A673 (cell line): ENCODE results near the gene SCAP.

Experiments
- EZH2 ChIP-seq: fragments of 200-600 bp; sonication (generic); IDR thresholded peaks from 2 replicates; pipeline ENCODE4 v1.6.1; 2017; ENCODE audit warnings: borderline replicate concordance, low read depth, mild to moderate bottlenecking, mixed read lengths, antibody characterized with exemption, low read length; ENCODE audit not compliant: poor library complexity, severe bottlenecking
- TF ChIP-seq, protein P1 (sequence below): fragments of 300-800, 200-600 bp; sonication (generic); conservative IDR thresholded peaks from 2 replicates; pipeline ENCODE4 v1.5.1; 2017; ENCODE audit warnings: low read depth, mild to moderate bottlenecking, antibody characterized with exemption, low read length, moderate library complexity, mixed read lengths

DNA sequence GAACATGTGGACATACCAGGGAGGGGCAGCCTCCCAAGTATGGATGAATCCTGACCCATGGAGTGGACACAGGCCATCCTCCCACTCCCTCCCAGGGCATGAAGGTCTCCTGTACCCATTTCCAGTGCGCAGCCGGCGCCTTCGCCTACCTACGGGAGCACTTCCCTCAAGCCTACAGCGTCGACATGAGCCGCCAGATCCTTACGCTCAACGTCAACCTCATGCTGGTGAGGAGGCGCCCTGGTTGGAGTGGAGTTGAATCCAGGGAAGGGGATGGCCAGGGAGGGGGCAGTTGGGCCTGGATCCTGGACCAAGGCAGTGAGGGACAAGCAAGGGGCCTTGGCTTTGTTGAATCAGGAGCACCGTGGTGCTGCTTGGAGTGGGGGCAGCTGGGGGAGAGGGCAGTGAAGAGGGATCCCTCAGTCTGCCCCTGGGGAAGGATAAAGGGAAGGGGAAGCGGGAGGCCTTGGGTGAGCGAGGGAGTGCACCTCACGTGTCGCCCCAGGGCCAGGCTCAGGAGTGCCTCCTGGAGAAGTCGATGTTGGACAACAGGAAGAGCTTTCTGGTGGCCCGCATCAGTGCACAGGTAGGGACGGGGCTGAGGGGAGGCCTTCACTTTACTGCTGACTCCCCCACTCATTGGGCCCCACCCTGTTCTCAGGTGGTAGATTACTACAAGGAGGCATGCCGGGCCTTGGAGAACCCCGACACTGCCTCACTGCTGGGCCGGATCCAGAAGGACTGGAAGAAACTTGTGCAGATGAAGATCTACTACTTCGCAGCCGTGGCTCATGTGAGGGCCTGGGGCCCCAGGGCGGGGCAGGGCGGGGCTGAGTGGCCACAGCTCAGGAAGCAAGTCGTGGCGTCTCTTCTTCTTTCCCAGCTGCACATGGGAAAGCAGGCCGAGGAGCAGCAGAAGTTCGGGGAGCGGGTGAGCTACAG is 69.7 kb downstream of the SCAP start:
- TF ChIP-seq, protein P1, sequence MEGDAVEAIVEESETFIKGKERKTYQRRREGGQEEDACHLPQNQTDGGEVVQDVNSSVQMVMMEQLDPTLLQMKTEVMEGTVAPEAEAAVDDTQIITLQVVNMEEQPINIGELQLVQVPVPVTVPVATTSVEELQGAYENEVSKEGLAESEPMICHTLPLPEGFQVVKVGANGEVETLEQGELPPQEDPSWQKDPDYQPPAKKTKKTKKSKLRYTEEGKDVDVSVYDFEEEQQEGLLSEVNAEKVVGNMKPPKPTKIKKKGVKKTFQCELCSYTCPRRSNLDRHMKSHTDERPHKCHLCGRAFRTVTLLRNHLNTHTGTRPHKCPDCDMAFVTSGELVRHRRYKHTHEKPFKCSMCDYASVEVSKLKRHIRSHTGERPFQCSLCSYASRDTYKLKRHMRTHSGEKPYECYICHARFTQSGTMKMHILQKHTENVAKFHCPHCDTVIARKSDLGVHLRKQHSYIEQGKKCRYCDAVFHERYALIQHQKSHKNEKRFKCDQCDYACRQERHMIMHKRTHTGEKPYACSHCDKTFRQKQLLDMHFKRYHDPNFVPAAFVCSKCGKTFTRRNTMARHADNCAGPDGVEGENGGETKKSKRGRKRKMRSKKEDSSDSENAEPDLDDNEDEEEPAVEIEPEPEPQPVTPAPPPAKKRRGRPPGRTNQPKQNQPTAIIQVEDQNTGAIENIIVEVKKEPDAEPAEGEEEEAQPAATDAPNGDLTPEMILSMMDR: no peak
- no peak for TF ChIP-seq EZH2
